Activated CD8-positive, alpha-beta memory T cell treated with anti-CD3 and anti-CD28 coated beads for 1 hour (primary cell): ENCODE results near the gene SYT8.
A peak's percentile ranks its signal among the peaks of the same experiment; 100 is the strongest.

Experiments
- DNase-seq, 2 donors: peaks; one replicate each; pipeline ENCODE4 v3.0.0-alpha.2; 2020; ENCODE audit warnings: low read depth in 1 of 2; ENCODE audit errors: extremely low read depth in 1 of 2

SYT8 gene

GRCh38 chr11:1844221-1845094 is 9.7 kb downstream of the SYT8 start:
- no peak for DNase-seq

GRCh38 chr11:1845095-1845429 is 10.3 kb downstream of the SYT8 start:
- no peak for DNase-seq

- no peak for DNase-seq
These were observed 11.0 kb downstream of the SYT8 start for GRCh38 chr11:1845561-1846452.

GRCh38 chr11:1846453-1846932 is 11.7 kb downstream of the SYT8 start:
- DNase-seq: no peak

GRCh38 chr11:1847006-1847735 is 12.4 kb downstream of the SYT8 start:
- DNase-seq: no peak

GRCh38 chr11:1847926-1848639 is 13.3 kb downstream of the SYT8 start:
- DNase-seq: no peak

GRCh38 chr11:1848640-1849430 is 14.0 kb downstream of the SYT8 start:
- DNase-seq: no peak

- DNase-seq: no peak
These were observed 16.8 kb downstream of the SYT8 start for GRCh38 chr11:1851468-1852180.

GRCh38 chr11:1852271-1852876 is 17.6 kb downstream of the SYT8 start:
- DNase-seq: no peak

- peak; percentile 50 to 55 for DNase-seq
These were observed 18.1 kb downstream of the SYT8 start, which contains the start of gene LSP1 for GRCh38 chr11:1852877-1853276. Gene LSP1, plus strand, starts transcription at chr11:1853084. Its CDS starts 61 bp downstream, at chr11:1853145.

- DNase-seq: no peak
These were observed 18.8 kb downstream of the SYT8 start for GRCh38 chr11:1853376-1854131.

- no peak for DNase-seq
These were observed 19.6 kb downstream of the SYT8 start for GRCh38 chr11:1854132-1854948.

- no peak for DNase-seq
These were observed 20.4 kb downstream of the SYT8 start for GRCh38 chr11:1854949-1855885.

- no peak for DNase-seq
These were observed 21.1 kb downstream of the SYT8 start for GRCh38 chr11:1855886-1856265.

- DNase-seq: no peak
These were observed 21.7 kb downstream of the SYT8 start for GRCh38 chr11:1856306-1857005.
